ENCODE data around the gene EIF3K. TPM values are rescaled to one million over a fixed set of nuclear protein-coding genes. Genes with fewer than 3 reads are reported as not detected.

EIF3K gene
- total and polyA plus RNA-seq, 10 of the 15 experiments (the other 5 are each of a cell fraction or from before 2014, with no cell fraction given) = 330 to 927 (median 436) TPM

- TF ChIP-seq POLR2AphosphoS5 (IDR thresholded peaks at IDR 0.05; ENCODE audit: low read length) (peak; percentile 40; the same call in 1 of the 2 replicates), TCF3 (IDR thresholded peaks at IDR 0.05; ENCODE audit: borderline replicate concordance, insufficient read depth, low read depth, low read length) (no peak), SPI1 (IDR thresholded peaks at IDR 0.05; ENCODE audit: borderline replicate concordance, insufficient read depth, low read depth, low read length) (no peak), STAT1 (conservative IDR thresholded peaks at IDR 0.05) (0 out of 2 replicates have a peak, but pooled peaks have one; percentile 16), RBBP5 (conservative IDR thresholded peaks at IDR 0.05) (no peak), TCF12 (IDR thresholded peaks at IDR 0.05; ENCODE audit: low read depth, low read length) (peak; percentile 65; the same call in 1 of the 2 replicates), ZNF24 (IDR thresholded peaks at IDR 0.05) (no peak), FOS (IDR thresholded peaks at IDR 0.05; ENCODE audit: borderline replicate concordance, extremely low read depth, insufficient read length) (no peak), SREBF2 (IDR thresholded peaks at IDR 0.05; ENCODE audit: low read length) (no peak), IRF4 (IDR thresholded peaks at IDR 0.05; ENCODE audit: low read depth, low read length) (no peak), ZBTB40 (IDR thresholded peaks at IDR 0.05; ENCODE audit: borderline replicate concordance) (no peak), CTCF (IDR thresholded peaks at IDR 0.05 in 2 of 3, conservative IDR thresholded peaks at IDR 0.05 in 1 of 3; ENCODE audit: control insufficient read depth in 2 of 3, extremely low read depth in 1 of 3, insufficient read depth in 1 of 3, low read depth in 3 of 3, low read length in 3 of 3) (peak; percentile 86 to 91 (median 88)), NR2F1 (conservative IDR thresholded peaks at IDR 0.05) (no peak), HCFC1 (IDR thresholded peaks at IDR 0.05; ENCODE audit: low read length) (no peak), IRF3 (IDR thresholded peaks at IDR 0.05) (no peak), BRCA1 (IDR thresholded peaks at IDR 0.05; ENCODE audit: low read depth, low read length) (no peak), USF1 (IDR thresholded peaks at IDR 0.05; ENCODE audit: borderline replicate concordance, extremely low read length, insufficient read depth, low read depth, low read length) (no peak), SMC3 (IDR thresholded peaks at IDR 0.05; ENCODE audit: borderline replicate concordance, low read length) (peak; percentile 97), HDGF (IDR thresholded peaks at IDR 0.05) (peak; percentile 73; the same call in 1 of the 2 replicates), POLR2AphosphoS2 (IDR thresholded peaks at IDR 0.05; ENCODE audit: low read depth, low read length) (no peak)
Measured at GRCh38 chr19:38634757-38635482, 15.9 kb downstream of the EIF3K start (continued).

Measured in GM12878 (cell line).